GM19023 (cell line): ENCODE measurements around the gene GDPD5.

Experiments used
- ATAC-seq: cut with Tn5 transposase; IDR thresholded peaks from one replicate; pipeline ENCODE4 v1.9.1; 2021; ENCODE audit warnings: mild to moderate bottlenecking, moderate library complexity; ENCODE audit not compliant: unreplicated experiment

The GDPD5 gene

DNA sequence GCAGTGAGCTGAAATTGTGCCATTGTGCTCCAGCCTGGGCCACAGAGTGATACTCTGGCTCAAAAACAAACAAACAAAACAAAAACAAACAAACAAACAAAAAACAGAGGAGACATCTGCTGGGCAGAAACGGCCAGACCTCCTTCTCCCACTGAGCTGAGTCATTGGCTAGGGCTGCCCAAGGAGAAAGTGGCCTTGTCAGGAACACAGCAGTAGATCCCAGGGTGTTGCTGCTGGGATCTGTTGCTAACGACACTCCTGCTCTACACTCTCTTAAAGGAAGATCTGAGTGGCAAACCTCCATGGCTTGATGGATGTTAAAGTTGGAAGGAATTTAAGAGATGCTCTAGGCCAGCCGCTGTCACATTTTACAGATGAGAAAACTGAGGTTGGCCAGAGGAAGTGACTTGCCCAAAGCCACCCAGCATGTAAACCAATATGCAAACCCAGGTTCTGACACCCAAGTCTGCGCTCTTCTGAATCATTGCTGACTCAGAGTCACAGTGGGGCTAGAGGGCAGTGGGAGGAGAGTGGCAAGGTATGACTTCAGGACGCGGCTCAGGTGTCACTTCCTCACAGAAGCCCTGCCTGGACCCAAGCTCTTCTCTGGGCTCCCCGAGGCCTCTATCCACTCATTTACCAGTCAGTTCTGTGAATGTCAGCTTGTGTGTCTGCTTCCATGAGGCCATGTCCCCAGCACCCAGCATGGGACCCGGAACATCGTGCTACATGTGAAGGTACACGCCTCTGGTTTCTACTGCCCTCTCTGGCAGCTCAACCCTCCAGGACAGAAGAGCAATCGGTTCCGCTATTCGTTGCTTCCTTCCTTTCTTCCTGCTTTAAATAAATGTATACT is 11.3 kb upstream of the GDPD5 start:
- ATAC-seq = peak; percentile 70

- no peak for ATAC-seq
These were observed 9.3 kb upstream of the GDPD5 start for GRCh38 chr11:75535071-75535470.

DNA sequence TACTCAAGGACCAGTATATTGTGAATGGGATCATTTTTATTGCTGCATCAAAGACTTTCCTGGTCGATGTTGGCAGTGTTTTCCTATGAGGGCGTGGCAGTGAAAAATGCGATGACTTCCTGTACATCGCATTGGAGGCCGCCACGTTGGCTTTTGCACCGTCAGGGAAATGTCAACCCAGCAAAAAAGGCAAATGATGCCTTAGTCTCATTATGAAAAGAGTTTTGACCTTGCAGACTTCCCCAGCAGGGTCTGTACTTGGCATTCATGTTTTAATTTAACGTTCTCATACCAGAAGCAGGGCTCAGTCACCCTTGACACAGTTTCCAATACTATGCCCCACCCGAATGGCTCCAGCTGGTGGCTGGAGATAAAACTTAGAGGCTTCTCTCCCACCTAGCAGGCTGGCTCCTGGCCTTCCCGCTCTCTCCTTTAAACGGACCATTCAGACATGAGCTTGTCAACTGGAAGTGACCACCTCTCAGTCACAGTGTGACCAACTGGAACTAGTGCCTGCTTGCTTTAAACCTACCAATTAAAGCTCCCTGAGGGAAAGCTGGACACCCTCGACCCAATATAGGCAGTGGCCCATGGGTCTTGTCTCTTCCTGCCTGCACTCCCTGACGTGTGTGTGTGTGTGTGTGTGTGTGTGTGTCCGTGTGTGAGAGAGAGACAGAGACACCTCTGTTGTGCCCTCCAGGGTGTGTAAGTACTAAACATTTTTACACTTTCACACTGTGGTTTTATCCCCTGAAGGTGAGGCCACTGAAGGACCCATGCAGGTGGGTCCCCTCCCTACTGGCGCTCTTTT is 8.7 kb upstream of the GDPD5 start:
- no peak for ATAC-seq

DNA sequence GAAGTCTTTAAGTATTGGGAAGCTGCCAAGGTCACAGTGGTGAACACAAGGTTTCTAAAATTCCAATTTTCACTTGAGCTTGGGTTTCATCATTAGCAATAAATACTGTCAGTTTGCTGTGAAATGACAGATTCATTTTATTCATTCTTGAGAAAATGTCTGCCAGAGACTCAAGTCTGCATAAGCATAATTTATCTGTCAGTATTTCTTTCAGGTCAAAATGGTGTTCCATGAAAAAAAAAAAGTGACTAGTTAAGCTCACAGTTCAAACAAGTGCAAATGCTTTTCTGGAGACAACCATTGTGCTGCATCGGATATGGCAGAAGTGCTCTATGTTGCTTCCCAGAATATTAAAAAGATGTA is 8.1 kb upstream of the GDPD5 start:
- ATAC-seq = no peak

DNA sequence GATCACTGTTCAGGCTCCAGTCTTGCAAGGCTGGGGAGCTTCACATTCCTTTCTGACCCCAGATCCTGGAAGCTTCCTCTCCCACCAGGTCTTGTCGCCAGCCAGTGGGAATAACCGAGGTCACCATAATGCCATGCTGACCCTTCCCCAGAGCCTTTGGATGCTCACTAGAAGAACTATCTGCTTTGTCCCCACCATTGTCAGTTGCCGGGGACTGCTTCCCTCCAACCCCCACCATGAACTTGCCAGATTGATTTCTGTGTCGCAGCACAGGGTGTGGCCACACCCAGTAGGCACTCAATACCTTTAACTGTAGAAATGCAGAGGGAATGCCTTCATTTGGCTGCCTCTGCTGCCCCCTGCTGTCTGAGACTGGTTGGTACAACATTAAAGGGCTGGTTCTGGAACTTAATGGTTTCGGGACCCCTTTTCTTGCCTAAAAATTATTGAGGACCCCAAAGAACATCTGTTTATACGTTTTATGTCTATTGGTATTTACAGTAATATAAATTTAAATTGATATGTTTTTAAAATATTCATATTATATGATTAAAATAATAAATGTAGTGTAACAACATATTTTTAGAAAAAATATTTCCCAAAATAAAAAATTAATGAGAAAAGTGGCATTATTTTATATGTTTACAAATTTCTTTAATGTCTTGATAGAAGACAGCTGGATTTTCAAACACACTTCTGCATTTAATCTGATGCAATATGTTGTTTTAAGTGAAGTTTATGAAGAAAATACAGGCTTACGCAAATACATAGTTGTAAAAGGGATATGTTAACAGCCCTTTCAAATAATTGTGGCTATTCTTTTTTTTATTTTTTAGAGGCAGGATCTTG is 6.7 kb upstream of the GDPD5 start:
- ATAC-seq = no peak

DNA sequence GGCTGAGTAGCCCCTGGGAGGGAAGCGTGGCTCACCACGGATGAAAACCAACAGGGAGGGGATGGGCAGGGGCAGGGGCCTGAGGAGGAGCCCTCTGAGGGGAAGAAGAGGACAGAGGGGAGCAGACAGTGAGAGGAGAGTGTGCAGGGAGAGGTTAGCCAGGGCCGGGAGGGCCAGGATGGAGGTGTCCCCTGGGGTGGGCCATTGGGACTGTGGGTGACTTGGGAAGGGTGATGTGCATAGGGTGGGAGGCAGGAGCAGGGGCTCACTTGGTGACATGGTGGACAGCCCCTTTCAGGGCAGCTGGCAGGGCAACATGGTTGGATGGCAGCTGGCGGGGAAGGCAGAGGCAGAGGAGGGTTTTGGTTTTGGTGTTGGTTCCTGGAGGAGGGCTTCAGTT is 5.6 kb upstream of the GDPD5 start:
- ATAC-seq = no peak

GRCh38 chr11:75530577-75530976 is 4.8 kb upstream of the GDPD5 start:
- ATAC-seq = no peak

- ATAC-seq = no peak
These were observed 2.4 kb upstream of the GDPD5 start for GRCh38 chr11:75527938-75528735.

- no peak for ATAC-seq
These were observed 1.4 kb upstream of the GDPD5 start for GRCh38 chr11:75527130-75527529.

DNA sequence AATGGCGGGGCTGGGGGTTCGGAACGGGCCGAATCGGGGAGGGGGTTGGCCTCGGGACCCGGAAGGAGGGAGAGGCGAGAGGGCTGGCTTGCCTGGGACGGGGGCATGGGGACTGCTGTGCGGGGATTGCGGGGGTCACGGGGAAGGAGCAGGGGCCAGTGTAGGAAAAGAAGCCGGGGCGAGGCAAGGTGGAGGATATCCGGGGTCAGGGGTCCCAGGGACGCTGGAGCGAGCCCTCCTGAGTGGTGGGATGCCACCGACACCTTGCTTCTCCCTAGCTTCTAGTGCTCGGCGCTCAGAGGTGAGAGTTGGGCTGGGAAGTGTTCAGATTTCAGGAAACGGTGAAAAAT is 426 bp upstream of the GDPD5 start:
- no peak for ATAC-seq

DNA sequence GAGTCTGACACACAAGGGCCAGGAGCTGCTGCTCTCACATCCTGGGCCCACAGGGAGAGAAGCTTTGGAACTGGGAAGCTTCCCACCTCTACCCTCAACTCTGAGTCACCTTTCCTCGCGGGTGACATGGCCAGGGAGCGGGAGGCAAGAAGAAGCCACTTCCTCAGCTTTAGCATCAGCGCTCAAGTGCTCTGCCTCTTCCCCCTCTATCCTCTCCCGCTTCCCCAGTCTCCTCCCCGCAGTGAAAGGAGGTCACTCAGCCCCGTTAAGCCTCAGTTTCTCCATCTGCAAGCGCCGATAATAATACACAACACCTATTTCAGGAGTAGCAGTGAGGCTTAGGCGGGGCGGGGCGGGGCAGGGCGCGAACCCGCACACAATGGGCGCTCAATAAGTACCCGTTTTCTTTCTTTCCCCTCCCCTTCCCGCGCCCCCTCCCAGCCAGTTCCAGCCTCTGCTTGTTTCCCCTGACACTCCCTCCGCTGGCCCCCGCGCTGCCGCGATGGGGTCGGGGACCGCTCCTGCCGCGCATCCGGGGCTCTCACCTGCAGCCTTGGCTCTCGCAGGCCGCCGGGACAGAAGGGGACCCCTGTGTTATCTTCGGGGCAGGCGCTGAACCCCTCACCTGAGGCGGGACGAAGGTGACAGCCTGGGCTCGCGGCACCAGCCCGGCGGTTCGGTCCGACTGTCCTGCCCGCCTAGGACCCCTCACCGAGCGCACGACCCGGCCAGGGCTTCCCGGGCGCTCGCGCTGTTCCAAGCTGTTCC is 892 bp downstream of the GDPD5 start:
- ATAC-seq = peak; percentile 7

DNA sequence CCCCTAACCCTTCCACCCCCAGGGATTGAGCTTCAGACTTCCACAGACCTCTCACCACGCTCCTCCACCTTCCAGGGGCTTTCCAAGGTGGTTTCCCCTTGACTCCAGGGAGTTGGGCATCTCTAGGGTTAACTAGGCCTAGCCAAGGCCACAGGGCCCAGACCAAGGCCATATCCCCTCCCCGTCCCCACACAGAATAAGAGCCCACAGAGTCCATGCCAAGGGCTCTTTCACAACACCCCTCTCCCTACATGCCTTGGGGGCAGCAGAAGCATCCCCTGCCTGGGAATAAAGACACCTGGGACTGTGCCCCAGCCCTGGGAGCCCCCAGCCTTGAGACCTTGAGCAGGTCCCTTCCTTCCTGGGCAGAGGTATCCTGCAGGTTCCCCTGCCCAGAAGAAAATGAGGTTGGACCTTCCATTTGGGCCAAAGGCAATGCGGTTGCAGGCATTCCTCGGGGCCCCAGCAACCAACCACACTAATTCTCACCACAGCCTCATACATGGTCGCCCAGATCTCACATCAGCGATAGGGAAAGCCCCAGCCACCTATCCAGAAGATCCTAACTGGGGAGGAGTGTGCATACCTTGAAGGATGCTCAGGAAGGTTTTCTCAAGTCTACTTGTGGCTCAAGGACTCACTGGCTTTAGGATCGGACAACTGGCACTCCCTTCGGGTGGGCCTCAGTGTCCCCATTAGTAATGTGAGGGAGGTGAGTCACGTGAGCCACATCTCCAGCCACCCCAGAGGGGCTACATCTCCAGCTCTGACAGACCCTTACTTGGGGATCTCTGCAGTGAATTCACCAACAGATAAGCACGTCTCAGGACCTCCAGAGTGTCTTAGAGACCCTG is 1.7 kb downstream of the GDPD5 start:
- ATAC-seq = no peak

DNA sequence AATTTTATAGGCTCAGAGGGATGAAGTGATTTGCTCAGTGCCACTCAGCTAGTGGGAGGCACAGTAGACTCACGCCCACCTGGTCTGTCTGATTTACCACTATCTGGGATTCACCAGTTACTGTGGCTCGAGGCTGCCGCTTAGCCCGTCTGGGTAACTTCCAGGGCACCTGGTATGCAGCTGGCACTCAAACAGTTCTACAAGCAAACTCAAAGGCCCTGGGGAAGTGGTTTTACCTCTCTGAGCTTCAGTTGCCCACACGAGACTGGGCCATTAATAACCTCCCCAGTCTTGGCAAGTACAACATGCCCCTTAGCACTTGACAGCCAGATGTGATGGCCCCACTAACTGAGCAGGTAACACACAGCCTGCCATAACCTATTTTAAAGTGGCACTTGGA is 2.6 kb downstream of the GDPD5 start:
- ATAC-seq = no peak

GRCh38 chr11:75522286-75523044 is 3.3 kb downstream of the GDPD5 start:
- no peak for ATAC-seq

DNA sequence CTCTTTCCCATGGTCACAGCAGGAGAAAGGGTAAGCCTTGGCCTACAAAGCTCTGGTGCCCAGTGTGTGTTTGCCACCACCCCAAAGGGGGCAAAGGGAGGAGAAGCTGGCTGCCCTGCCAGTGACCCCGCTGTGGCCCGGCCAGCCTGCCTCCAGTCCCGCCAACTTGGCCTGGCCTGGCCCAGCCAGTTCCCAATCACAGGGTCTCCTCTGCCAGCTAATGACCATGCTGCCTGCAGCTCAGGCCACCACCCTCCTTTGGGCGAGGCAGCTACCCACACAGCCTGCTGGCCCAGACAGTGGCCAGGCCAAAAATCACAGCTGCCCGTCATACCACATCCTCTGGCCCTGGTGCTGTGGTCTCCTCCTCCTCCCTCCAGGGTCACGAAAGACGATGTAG is 5.1 kb downstream of the GDPD5 start:
- ATAC-seq = no peak

DNA sequence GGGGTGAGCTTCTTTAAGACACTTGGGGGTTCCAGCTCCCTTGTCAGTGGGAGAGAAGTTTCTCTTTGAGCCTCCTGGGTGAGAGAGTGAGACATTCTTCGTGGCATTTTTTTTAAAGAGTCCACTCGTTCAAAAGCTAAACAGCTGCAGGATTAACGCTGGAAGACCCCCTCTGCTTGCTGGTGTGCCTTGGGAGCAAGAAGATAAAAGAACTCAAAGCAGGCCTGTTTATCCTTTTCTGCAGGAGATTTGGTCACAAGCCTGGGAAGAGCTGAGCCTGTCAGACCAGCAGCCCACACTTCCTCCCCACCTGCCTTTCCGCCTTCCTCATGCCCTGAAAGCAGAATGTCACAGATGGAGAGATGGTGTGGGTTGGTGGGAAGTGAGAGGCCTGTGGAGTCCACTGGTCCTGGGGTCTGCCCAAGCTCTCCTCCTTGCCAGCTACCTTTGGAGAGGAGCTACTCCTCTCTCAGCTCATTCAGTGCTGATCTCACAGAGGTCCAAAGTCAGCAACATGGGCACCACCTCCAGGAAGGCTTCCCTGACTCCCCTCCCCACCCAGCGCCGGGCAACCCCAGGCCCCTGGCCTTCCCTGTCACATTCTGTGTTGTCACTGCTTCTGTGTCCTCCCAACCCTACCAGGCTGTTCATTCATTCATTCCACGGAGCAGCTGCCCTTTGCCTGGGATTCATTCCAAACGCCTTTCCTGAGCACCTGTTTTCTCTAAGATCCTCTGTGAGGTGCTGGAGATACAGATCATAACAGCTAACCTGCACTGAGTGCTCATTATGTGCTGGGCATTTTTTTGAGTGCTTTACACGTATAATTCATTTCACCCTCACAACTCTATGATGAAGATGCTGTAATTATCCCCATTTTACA is 6.7 kb downstream of the GDPD5 start:
- ATAC-seq = no peak

- no peak for ATAC-seq
These were observed 7.6 kb downstream of the GDPD5 start for GRCh38 chr11:75518204-75518549.
